Uterus (tissue), 2 donors: ENCODE data around the gene NAALAD2.

Source experiments
- CTCF ChIP-seq, 4 experiments: fragments of 200-600 bp in 2 of 4; fragments of 450-650 bp in 2 of 4; sonication (generic) in 2 of 4; IDR thresholded peaks; one replicate each; pipeline ENCODE4 v1.5.1; 2016 to 2019; ENCODE audit warnings: antibody characterized with exemption in 4 of 4, mild to moderate bottlenecking in 2 of 4, moderate library complexity in 1 of 4
- POLR2A ChIP-seq, 2 donors: fragments of 450-650 bp; IDR thresholded peaks; one replicate each; pipeline ENCODE4 v1.6.1; 2016; ENCODE audit warnings: antibody characterized with exemption in 2 of 2, mild to moderate bottlenecking in 1 of 2, moderate library complexity in 1 of 2

GRCh38 chr11:90204832-90205646, 70.6 kb downstream of the NAALAD2 start:
- TF ChIP-seq CTCF (IDR thresholded peaks at IDR 0.05) (peak; percentile 67 to 83 (median 75)), POLR2A (IDR thresholded peaks at IDR 0.05) (no peak)
